ENCODE measurements around the gene CLNK. TPM values are rescaled to one million over a fixed set of nuclear protein-coding genes. Genes with fewer than 3 reads are reported as not detected.
A peak's percentile ranks its signal among the peaks of the same experiment; 100 is the strongest.

Gene CLNK
- total RNA-seq, 1 donor from 2014 or later, result not detected

- Mint-ChIP-seq H3K9me3 (ENCODE audit: low read depth) (no peaks in the 10 kb centered on the region), H3K27ac (no peak overlapping the region), H3K36me3 (ENCODE audit: insufficient read depth) (no peaks in the 10 kb centered on the region), H3K4me3 (ENCODE audit: low read depth) (no peak overlapping the region), H3K27me3 (peaks cover 13% of the 10 kb centered on the region), H3K4me1 (ENCODE audit: low read depth) (peaks cover 18% of the 10 kb centered on the region)
- DNase-seq (ENCODE audit: low spot score, unreplicated experiment), result no peak
- no peak for TF ChIP-seq CTCF (IDR thresholded peaks at IDR 0.05; ENCODE audit: unreplicated experiment)
These were observed 16.8 kb downstream of the CLNK start for GRCh38 chr4:10667701-10668326.

GRCh38 chr4:10666616-10667015 lies 18.0 kb downstream of the CLNK start:
- TF ChIP-seq CTCF (IDR thresholded peaks at IDR 0.05; ENCODE audit: unreplicated experiment), result no peak
- Mint-ChIP-seq H3K4me3 (ENCODE audit: low read depth) (no peak overlapping the region), H3K27me3 (peaks cover 13% of the 10 kb centered on the region), H3K36me3 (ENCODE audit: insufficient read depth) (no peaks in the 10 kb centered on the region), H3K9me3 (ENCODE audit: low read depth) (no peaks in the 10 kb centered on the region), H3K4me1 (ENCODE audit: low read depth) (peaks cover 8% of the 10 kb centered on the region), H3K27ac (no peak overlapping the region)
- DNase-seq (ENCODE audit: low spot score, unreplicated experiment), result no peak

GRCh38 chr4:10664408-10664807 lies 20.2 kb downstream of the CLNK start:
- Mint-ChIP-seq H3K36me3 (ENCODE audit: insufficient read depth) (no peaks in the 10 kb centered on the region), H3K9me3 (ENCODE audit: low read depth) (no peaks in the 10 kb centered on the region), H3K4me1 (ENCODE audit: low read depth) (peaks cover 5% of the 10 kb centered on the region), H3K27me3 (peaks cover 13% of the 10 kb centered on the region), H3K4me3 (ENCODE audit: low read depth) (no peak overlapping the region), H3K27ac (no peak overlapping the region)
- DNase-seq (ENCODE audit: low spot score, unreplicated experiment), result no peak
- no peak for TF ChIP-seq CTCF (IDR thresholded peaks at IDR 0.05; ENCODE audit: unreplicated experiment)

- DNase-seq (ENCODE audit: low spot score, unreplicated experiment), result no peak
- Mint-ChIP-seq H3K4me1 (ENCODE audit: low read depth) (peaks cover 7% of the 10 kb centered on the region), H3K27me3 (peaks cover 4% of the 10 kb centered on the region), H3K9me3 (ENCODE audit: low read depth) (no peaks in the 10 kb centered on the region), H3K4me3 (ENCODE audit: low read depth) (no peak overlapping the region), H3K27ac (peak overlapping the region; percentile 3), H3K36me3 (ENCODE audit: insufficient read depth) (no peaks in the 10 kb centered on the region)
- no peak for TF ChIP-seq CTCF (IDR thresholded peaks at IDR 0.05; ENCODE audit: unreplicated experiment)
These were observed 21.6 kb downstream of the CLNK start for GRCh38 chr4:10662937-10663336.

- Mint-ChIP-seq H3K27me3 (peaks cover 4% of the 10 kb centered on the region), H3K36me3 (ENCODE audit: insufficient read depth) (no peaks in the 10 kb centered on the region), H3K4me1 (ENCODE audit: low read depth) (peaks cover 21% of the 10 kb centered on the region), H3K9me3 (ENCODE audit: low read depth) (peaks cover under 1% of the 10 kb centered on the region), H3K4me3 (ENCODE audit: low read depth) (no peak overlapping the region), H3K27ac (no peak overlapping the region)
- TF ChIP-seq CTCF (IDR thresholded peaks at IDR 0.05; ENCODE audit: unreplicated experiment), result no peak
- no peak for DNase-seq (ENCODE audit: low spot score, unreplicated experiment)
These were observed 23.5 kb downstream of the CLNK start for GRCh38 chr4:10661047-10661446.
